ENCODE measurements around the gene GRIA2. TPM values are rescaled to one million over a fixed set of nuclear protein-coding genes. Genes with fewer than 3 reads are reported as not detected.

GRIA2 gene
- total and polyA plus RNA-seq, 4 donors, result 0.28 TPM; not detected in 3

DNA sequence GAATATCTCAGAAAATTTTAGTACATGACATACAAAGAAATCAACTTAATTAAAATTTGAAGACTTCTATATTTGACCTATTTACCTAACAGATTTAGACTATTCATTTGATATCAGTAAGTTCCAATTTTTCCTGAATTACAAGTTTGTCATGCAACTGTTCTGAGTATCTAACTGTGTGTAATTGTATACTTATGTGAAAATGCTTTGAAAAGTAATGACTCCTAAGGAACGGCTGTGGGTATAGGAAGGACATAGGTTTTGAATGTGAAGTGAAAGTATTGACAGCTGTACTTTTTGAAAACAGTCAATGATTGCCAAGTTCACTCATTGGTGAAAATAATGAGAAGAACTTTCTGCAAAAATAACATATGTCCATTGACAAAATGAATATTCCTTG is 2.9 kb downstream of the GRIA2 start:
- 62% methylated on average over 1 of the region's 1 CpG for WGBS
- Histone ChIP-seq H3K36me3 (ENCODE audit: control insufficient read depth in 4 of 4, insufficient read depth in 3 of 4, low read depth in 1 of 4, low read length in 3 of 4) (no peaks in the 10 kb centered on the region), H3K4me3 (ENCODE audit: low read depth in 1 of 3, low read length in 3 of 3) (no peak overlapping the region), H3K9ac (ENCODE audit: low read depth in 1 of 2, low read length in 2 of 2) (no peak overlapping the region), H3K27ac (ENCODE audit: low read depth in 1 of 2, low read length in 2 of 2) (no peak overlapping the region), H3K27me3 (ENCODE audit: control insufficient read depth in 4 of 4, insufficient read depth in 4 of 4, low read length in 3 of 4) (peaks cover 0 to 24% (median 19%) of the 10 kb centered on the region in 4 donors), H3K9me3 (ENCODE audit: control insufficient read depth in 4 of 4, low read length in 3 of 4) (no peaks in the 10 kb centered on the region), H3K4me1 (ENCODE audit: control insufficient read depth in 4 of 4, insufficient read depth in 4 of 4, low read length in 3 of 4) (peaks cover 3 to 18% (median 5%) of the 10 kb centered on the region in 4 donors)
- TF ChIP-seq, protein P1, sequence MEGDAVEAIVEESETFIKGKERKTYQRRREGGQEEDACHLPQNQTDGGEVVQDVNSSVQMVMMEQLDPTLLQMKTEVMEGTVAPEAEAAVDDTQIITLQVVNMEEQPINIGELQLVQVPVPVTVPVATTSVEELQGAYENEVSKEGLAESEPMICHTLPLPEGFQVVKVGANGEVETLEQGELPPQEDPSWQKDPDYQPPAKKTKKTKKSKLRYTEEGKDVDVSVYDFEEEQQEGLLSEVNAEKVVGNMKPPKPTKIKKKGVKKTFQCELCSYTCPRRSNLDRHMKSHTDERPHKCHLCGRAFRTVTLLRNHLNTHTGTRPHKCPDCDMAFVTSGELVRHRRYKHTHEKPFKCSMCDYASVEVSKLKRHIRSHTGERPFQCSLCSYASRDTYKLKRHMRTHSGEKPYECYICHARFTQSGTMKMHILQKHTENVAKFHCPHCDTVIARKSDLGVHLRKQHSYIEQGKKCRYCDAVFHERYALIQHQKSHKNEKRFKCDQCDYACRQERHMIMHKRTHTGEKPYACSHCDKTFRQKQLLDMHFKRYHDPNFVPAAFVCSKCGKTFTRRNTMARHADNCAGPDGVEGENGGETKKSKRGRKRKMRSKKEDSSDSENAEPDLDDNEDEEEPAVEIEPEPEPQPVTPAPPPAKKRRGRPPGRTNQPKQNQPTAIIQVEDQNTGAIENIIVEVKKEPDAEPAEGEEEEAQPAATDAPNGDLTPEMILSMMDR (IDR thresholded peaks at IDR 0.05; ENCODE audit: low read depth, low read length, missing input control), result no peak
- TF ChIP-seq, protein P2, sequence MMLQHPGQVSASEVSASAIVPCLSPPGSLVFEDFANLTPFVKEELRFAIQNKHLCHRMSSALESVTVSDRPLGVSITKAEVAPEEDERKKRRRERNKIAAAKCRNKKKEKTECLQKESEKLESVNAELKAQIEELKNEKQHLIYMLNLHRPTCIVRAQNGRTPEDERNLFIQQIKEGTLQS (IDR thresholded peaks at IDR 0.05), result no peak
- TF ChIP-seq, protein P3, sequence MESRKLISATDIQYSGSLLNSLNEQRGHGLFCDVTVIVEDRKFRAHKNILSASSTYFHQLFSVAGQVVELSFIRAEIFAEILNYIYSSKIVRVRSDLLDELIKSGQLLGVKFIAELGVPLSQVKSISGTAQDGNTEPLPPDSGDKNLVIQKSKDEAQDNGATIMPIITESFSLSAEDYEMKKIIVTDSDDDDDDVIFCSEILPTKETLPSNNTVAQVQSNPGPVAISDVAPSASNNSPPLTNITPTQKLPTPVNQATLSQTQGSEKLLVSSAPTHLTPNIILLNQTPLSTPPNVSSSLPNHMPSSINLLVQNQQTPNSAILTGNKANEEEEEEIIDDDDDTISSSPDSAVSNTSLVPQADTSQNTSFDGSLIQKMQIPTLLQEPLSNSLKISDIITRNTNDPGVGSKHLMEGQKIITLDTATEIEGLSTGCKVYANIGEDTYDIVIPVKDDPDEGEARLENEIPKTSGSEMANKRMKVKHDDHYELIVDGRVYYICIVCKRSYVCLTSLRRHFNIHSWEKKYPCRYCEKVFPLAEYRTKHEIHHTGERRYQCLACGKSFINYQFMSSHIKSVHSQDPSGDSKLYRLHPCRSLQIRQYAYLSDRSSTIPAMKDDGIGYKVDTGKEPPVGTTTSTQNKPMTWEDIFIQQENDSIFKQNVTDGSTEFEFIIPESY (IDR thresholded peaks at IDR 0.05), result no peak
- TF ChIP-seq, protein P4, sequence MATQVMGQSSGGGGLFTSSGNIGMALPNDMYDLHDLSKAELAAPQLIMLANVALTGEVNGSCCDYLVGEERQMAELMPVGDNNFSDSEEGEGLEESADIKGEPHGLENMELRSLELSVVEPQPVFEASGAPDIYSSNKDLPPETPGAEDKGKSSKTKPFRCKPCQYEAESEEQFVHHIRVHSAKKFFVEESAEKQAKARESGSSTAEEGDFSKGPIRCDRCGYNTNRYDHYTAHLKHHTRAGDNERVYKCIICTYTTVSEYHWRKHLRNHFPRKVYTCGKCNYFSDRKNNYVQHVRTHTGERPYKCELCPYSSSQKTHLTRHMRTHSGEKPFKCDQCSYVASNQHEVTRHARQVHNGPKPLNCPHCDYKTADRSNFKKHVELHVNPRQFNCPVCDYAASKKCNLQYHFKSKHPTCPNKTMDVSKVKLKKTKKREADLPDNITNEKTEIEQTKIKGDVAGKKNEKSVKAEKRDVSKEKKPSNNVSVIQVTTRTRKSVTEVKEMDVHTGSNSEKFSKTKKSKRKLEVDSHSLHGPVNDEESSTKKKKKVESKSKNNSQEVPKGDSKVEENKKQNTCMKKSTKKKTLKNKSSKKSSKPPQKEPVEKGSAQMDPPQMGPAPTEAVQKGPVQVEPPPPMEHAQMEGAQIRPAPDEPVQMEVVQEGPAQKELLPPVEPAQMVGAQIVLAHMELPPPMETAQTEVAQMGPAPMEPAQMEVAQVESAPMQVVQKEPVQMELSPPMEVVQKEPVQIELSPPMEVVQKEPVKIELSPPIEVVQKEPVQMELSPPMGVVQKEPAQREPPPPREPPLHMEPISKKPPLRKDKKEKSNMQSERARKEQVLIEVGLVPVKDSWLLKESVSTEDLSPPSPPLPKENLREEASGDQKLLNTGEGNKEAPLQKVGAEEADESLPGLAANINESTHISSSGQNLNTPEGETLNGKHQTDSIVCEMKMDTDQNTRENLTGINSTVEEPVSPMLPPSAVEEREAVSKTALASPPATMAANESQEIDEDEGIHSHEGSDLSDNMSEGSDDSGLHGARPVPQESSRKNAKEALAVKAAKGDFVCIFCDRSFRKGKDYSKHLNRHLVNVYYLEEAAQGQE (IDR thresholded peaks at IDR 0.05), result no peak
- no peak for TF ChIP-seq EGR1 (IDR thresholded peaks at IDR 0.05; ENCODE audit: low read depth in 2 of 2)
- no peak for TF ChIP-seq FOXA2 (IDR thresholded peaks at IDR 0.05)
- no peak for TF ChIP-seq RAD21 (IDR thresholded peaks at IDR 0.05)
- no peak for TF ChIP-seq JUND (IDR thresholded peaks at IDR 0.05)
- no peak for TF ChIP-seq GABPA (IDR thresholded peaks at IDR 0.05 in 1 of 2, conservative IDR thresholded peaks at IDR 0.05 in 1 of 2)
- TF ChIP-seq FOXA1 (IDR thresholded peaks at IDR 0.05), result no peak
- no peak for TF ChIP-seq TAF1 (conservative IDR thresholded peaks at IDR 0.05)
- TF ChIP-seq, protein P5, sequence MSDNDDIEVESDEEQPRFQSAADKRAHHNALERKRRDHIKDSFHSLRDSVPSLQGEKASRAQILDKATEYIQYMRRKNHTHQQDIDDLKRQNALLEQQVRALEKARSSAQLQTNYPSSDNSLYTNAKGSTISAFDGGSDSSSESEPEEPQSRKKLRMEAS (IDR thresholded peaks at IDR 0.05), result no peak
- no peak for DNase-seq (ENCODE audit: low spot score)

DNA sequence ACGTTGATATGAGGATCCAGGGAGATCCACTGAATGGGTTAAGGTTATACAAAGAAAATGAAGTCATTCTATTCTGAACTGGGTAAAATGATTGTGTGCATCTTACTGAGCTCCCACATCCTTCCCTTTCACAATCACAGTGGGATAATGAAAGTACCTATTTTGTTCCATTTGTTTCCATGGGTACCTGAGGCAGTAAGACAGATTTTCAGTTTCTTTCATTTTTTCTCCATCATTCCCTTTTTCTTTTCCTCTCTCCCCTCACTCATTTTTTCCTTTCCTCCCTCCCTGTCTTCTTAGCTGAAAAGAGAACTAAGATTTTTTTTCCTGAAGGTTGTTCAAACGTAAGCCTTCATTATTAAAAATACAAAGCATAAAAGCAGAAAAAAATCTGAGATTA is 4.6 kb downstream of the GRIA2 start:
- H3K4me1 ChIP-seq (ENCODE audit: control insufficient read depth in 4 of 4, insufficient read depth in 4 of 4, low read length in 3 of 4), result peaks cover 3 to 18% (median 5%) of the 10 kb centered on the region in 4 donors
- no peak for TF ChIP-seq FOXA2 (IDR thresholded peaks at IDR 0.05)
- no peak for TF ChIP-seq GABPA (IDR thresholded peaks at IDR 0.05 in 1 of 2, conservative IDR thresholded peaks at IDR 0.05 in 1 of 2)
- TF ChIP-seq YY1 (IDR thresholded peaks at IDR 0.05), result no peak
- TF ChIP-seq, protein P2 (IDR thresholded peaks at IDR 0.05), result no peak
- DNase-seq (ENCODE audit: low spot score), result no peak
- no peaks in the 10 kb centered on the region for H3K9me3 ChIP-seq (ENCODE audit: control insufficient read depth in 4 of 4, low read length in 3 of 4)
- H3K36me3 ChIP-seq (ENCODE audit: control insufficient read depth in 4 of 4, insufficient read depth in 3 of 4, low read depth in 1 of 4, low read length in 3 of 4), result no peaks in the 10 kb centered on the region
- WGBS, result 51% methylated on average over 2 of the region's 2 CpGs
- H3K4me3 ChIP-seq (ENCODE audit: low read depth in 1 of 3, low read length in 3 of 3), result no peak overlapping the region
- H3K27ac ChIP-seq (ENCODE audit: low read depth in 1 of 2, low read length in 2 of 2), result no peak overlapping the region
- peaks cover 0 to 17% (median 15%) of the 10 kb centered on the region in 4 donors for H3K27me3 ChIP-seq (ENCODE audit: control insufficient read depth in 4 of 4, insufficient read depth in 4 of 4, low read length in 3 of 4)
- no peak overlapping the region for H3K9ac ChIP-seq (ENCODE audit: low read depth in 1 of 2, low read length in 2 of 2)
